Gastrocnemius medialis (tissue), 4 donors: ENCODE measurements around the gene IYD. TPM values are rescaled to one million over a fixed set of nuclear protein-coding genes. Genes with fewer than 3 reads are reported as not detected.

Experiments
- ATAC-seq, 2 donors: fragments of 150-250 bp; one replicate each; pipeline ENCODE4 v1.9.1; 2016
- DNase-seq, 2 donors: peaks; one replicate each; pipeline ENCODE4 v3.0.0-alpha.2; 2019
- H3K27ac ChIP-seq, 4 donors: fragments of 200-600 bp; sonication (generic); 1 replicate in 1 of 4; 2 replicates in 3 of 4; pipeline ENCODE4 v1.5.1; 2016 to 2018; ENCODE audit warnings: mild to moderate bottlenecking in 2 of 4, moderate library complexity in 1 of 4
- H3K27me3 ChIP-seq, 3 donors: fragments of 200-600 bp; sonication (generic) in 2 of 3; 1 replicate in 1 of 3; 2 replicates in 2 of 3; pipeline versions ENCODE4 v1.5.1 to v1.6.0; 2016 to 2019; ENCODE audit warnings: mild to moderate bottlenecking in 1 of 3, moderate library complexity in 1 of 3
- H3K36me3 ChIP-seq, 2 donors: fragments of 200-600 bp; sonication (generic) in 1 of 2; one replicate each; pipeline ENCODE4 v1.5.1; 2017 to 2018
- H3K4me1 ChIP-seq, 2 donors: fragments of 200-600 bp; sonication (generic) in 1 of 2; one replicate each; pipeline ENCODE4 v1.5.1; 2016 to 2017; ENCODE audit warnings: mild to moderate bottlenecking in 2 of 2
- H3K4me3 ChIP-seq, 4 donors: fragments of 200-600 bp; sonication (generic) in 3 of 4; 1 replicate in 1 of 4; 2 replicates in 3 of 4; pipeline ENCODE4 v1.5.1; 2016 to 2019; ENCODE audit warnings: mild to moderate bottlenecking in 2 of 4
- H3K9me3 ChIP-seq, 3 donors: fragments of 200-600 bp; sonication (generic) in 2 of 3; 1 replicate in 1 of 3; 2 replicates in 2 of 3; pipeline ENCODE4 v1.5.1; 2016 to 2019
- POLR2A ChIP-seq, 2 donors: fragments of 450-650 bp; IDR thresholded peaks; one replicate each; pipeline ENCODE4 v1.6.1; 2017; ENCODE audit warnings: antibody characterized with exemption in 2 of 2, mild to moderate bottlenecking in 2 of 2, moderate library complexity in 2 of 2
- in situ Hi-C, 4 donors: fragments of 200-750 bp; cut with MboI; loops; one replicate each; pipeline versions ENCODE4 v1.15.0 to v1.8.0; 2017; ENCODE audit warnings: low sequenced_read_pairs in 4 of 4
- intact Hi-C: fragments of 100-400 bp; cut with DNase I; formaldehyde crosslinking; loops from one replicate; pipeline ENCODE4 v1.15.1; 2023; ENCODE audit warnings: low total_unique reads
- total RNA-seq, 4 donors: library from RNA; depleted of rRNA; stranded (reverse); fragments of >200 nt; gene quantifications; one replicate each; pipeline versions ENCODE4 v1.1.0 to v1.2.3, GENCODE V29; 2016
- TF ChIP-seq, protein P1 (sequence below), 5 experiments: fragments of 450-650 bp in 3 of 5; fragments of 200-600 bp in 2 of 5; sonication (generic) in 2 of 5; IDR thresholded peaks in 4 of 5; conservative IDR thresholded peaks in 1 of 5; 1 replicate in 4 of 5; 2 replicates in 1 of 5; pipeline ENCODE4 v1.5.1; 2016 to 2019; ENCODE audit warnings: antibody characterized with exemption in 5 of 5, mild to moderate bottlenecking in 3 of 5, moderate library complexity in 3 of 5

Gene IYD
- total RNA-seq, 4 donors from 2014 or later, result 0.10 to 0.20 TPM; not detected in 2

DNA sequence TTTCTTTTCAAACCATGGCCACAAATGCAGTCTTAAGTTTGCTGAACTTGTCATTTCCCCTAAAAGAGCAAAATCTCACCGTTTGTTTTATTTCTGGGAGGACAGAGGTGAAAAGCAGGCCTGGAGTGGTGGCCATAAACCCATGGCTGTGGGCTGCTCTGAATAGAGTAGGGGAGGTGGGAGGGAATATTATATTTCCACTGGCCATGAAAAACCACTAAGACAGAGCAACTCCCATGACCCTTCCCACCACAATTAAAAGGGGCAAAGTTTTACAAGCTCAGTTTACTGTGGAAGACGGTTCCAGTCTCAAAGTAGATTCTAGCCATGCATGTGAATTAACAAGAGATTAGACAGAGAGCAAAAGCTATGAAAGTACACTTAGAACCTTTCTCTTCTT is 59.0 kb downstream of the IYD start:
- no peak for ATAC-seq
- H3K27me3 ChIP-seq, result no peaks in the 10 kb centered on the region
- DNase-seq, result no peak
- no peak overlapping the region for H3K27ac ChIP-seq
- H3K4me1 ChIP-seq, result no peaks in the 10 kb centered on the region
- TF ChIP-seq POLR2A (IDR thresholded peaks at IDR 0.05), result no peak
- TF ChIP-seq, protein P1, sequence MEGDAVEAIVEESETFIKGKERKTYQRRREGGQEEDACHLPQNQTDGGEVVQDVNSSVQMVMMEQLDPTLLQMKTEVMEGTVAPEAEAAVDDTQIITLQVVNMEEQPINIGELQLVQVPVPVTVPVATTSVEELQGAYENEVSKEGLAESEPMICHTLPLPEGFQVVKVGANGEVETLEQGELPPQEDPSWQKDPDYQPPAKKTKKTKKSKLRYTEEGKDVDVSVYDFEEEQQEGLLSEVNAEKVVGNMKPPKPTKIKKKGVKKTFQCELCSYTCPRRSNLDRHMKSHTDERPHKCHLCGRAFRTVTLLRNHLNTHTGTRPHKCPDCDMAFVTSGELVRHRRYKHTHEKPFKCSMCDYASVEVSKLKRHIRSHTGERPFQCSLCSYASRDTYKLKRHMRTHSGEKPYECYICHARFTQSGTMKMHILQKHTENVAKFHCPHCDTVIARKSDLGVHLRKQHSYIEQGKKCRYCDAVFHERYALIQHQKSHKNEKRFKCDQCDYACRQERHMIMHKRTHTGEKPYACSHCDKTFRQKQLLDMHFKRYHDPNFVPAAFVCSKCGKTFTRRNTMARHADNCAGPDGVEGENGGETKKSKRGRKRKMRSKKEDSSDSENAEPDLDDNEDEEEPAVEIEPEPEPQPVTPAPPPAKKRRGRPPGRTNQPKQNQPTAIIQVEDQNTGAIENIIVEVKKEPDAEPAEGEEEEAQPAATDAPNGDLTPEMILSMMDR (IDR thresholded peaks at IDR 0.05 in 4 of 5, conservative IDR thresholded peaks at IDR 0.05 in 1 of 5), result no peak
- intact Hi-C loops (no loop called here), in situ Hi-C loops (no loop called here)
- no peaks in the 10 kb centered on the region for H3K36me3 ChIP-seq
- no peak overlapping the region for H3K4me3 ChIP-seq
- H3K9me3 ChIP-seq, result no peaks in the 10 kb centered on the region

DNA sequence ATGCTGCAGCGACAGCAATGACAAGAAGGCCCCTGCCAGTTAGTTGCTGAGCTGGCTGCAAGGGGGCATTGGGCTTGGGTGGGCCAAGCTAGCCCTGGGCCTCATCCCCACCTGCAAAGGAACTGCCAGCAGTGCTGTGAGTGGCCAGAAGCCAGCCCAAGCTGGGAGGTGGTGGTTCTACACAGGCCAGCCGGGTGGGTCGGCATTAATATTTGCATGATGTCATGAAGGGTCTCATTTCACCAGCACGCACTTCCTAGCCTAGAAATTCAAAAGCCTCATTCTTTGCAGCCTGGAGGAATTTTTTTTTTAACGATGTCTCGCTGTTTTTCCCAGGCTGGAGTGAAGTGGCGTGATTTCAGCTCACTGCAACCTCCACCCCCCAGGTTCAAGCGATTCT is 62.0 kb downstream of the IYD start:
- TF ChIP-seq, protein P1 (IDR thresholded peaks at IDR 0.05 in 4 of 5, conservative IDR thresholded peaks at IDR 0.05 in 1 of 5), result no peak
- no peak for TF ChIP-seq POLR2A (IDR thresholded peaks at IDR 0.05)
- Histone ChIP-seq H3K27me3 (no peaks in the 10 kb centered on the region), H3K4me1 (no peaks in the 10 kb centered on the region), H3K4me3 (no peak overlapping the region), H3K9me3 (no peaks in the 10 kb centered on the region), H3K27ac (no peak overlapping the region), H3K36me3 (no peaks in the 10 kb centered on the region)
- DNase-seq (no peak), ATAC-seq (no peak)
- intact Hi-C loops (no loop called here), in situ Hi-C loops (no loop called here)

DNA sequence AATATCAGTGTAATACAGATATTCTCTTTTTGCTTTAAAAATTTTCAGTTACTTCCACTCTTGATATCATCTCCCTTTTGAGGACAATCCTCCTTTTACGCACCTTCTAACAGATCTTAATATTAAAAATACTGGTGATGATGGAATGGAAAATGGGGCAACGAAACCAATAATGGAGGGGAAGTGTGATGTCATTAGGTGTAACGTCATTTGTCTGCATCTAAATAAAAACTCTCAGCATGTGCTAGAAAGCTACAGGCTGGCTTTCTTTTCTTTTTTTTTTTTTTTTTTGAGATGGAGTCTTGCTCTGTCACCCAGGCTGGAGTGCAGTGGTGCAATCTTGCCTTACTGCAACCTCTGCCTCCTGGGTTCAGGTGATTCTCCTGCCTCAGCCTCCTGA is 66.5 kb downstream of the IYD start:
- H3K27me3 ChIP-seq, result no peaks in the 10 kb centered on the region
- no peaks in the 10 kb centered on the region for H3K36me3 ChIP-seq
- ATAC-seq (no peak), DNase-seq (no peak)
- in situ Hi-C loops, result no loop called here
- TF ChIP-seq, protein P1 (IDR thresholded peaks at IDR 0.05 in 4 of 5, conservative IDR thresholded peaks at IDR 0.05 in 1 of 5), result no peak
- no peak for TF ChIP-seq POLR2A (IDR thresholded peaks at IDR 0.05)
- no peak overlapping the region for H3K27ac ChIP-seq
- H3K4me3 ChIP-seq, result no peak overlapping the region
- intact Hi-C loops, result no loop called here
- no peaks in the 10 kb centered on the region for H3K4me1 ChIP-seq
- no peaks in the 10 kb centered on the region for H3K9me3 ChIP-seq

DNA sequence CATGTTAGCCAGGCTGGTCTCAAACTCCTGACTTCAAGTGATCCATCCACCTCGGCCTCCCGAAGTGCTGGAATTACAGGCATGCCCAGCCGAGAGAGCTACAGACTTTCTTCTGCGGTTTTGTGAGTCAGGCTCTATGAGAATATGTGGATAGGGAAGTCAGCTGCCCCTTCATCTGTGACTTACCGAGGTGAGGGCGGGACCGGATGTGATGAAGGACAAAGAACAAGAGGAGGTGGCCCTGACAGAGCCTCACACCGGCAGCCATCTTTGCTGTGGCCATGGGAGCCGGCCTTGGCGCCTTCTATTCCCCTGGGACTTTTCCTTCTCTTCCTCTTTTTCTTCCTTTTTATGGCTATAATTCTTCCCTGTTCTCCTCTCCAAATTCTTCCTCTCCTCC is 67.0 kb downstream of the IYD start:
- intact Hi-C loops, result no loop called here
- no peak for TF ChIP-seq POLR2A (IDR thresholded peaks at IDR 0.05)
- TF ChIP-seq, protein P1 (IDR thresholded peaks at IDR 0.05 in 4 of 5, conservative IDR thresholded peaks at IDR 0.05 in 1 of 5), result no peak

DNA sequence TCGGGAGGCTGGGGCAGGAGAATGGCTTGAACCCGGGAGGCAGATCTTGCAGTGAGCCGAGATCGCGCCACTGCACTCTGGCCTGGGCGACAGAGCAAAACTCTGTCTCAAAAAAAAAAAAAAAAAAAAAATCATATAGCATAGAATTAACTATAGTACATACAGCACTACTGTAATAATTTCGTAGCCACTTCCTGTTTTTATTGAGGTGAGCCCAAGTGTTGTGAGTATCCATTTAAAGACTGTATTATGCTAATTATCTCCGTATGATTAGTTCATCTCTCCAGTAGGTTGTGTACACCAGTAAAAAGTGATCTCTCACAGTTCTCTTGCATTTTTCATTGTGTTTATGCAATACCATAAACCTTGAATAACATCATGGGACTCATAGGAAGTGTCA is 70.6 kb downstream of the IYD start:
- TF ChIP-seq, protein P1 (IDR thresholded peaks at IDR 0.05 in 4 of 5, conservative IDR thresholded peaks at IDR 0.05 in 1 of 5), result no peak
- TF ChIP-seq POLR2A (IDR thresholded peaks at IDR 0.05), result no peak
- DNase-seq (no peak), ATAC-seq (no peak)
- no peaks in the 10 kb centered on the region for H3K4me1 ChIP-seq
- H3K27ac ChIP-seq, result no peak overlapping the region
- intact Hi-C loops (no loop called here), in situ Hi-C loops (no loop called here)
- H3K9me3 ChIP-seq, result no peaks in the 10 kb centered on the region
- no peaks in the 10 kb centered on the region for H3K36me3 ChIP-seq
- H3K4me3 ChIP-seq, result no peak overlapping the region
- no peaks in the 10 kb centered on the region for H3K27me3 ChIP-seq

More for the DNA sequence above, 67.0 kb downstream of the IYD start:
- Histone ChIP-seq H3K4me1 (no peaks in the 10 kb centered on the region), H3K4me3 (no peak overlapping the region), H3K27me3 (no peaks in the 10 kb centered on the region), H3K27ac (no peak overlapping the region), H3K9me3 (no peaks in the 10 kb centered on the region), H3K36me3 (no peaks in the 10 kb centered on the region)
- DNase-seq (no peak), ATAC-seq (no peak)
- in situ Hi-C loops, result no loop called here
